ENCODE data around the gene GYG1. TPM values are rescaled to one million over a fixed set of nuclear protein-coding genes. Genes with fewer than 3 reads are reported as not detected.

Gene GYG1
- total and polyA plus RNA-seq, 3 donors from 2014 or later: 128 to 303 (median 138) TPM

DNA sequence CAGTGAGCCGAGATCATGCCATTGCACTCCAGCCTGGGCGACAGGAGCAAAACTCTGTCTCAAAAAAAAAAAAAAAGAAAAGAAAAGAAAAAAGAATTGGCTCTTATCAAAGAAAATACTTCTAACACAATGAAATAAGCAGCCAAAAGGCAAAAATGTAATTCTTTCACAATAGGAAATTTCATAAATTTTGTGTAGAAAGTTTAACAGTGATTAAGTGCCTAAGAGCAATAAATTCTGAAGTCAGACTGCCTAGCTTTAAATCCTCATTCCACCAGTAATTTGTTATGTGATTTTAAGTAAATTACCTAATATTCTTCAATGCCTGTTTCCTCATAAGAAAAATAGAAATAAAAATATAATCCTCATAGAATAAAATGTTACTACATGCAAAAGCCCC is 70.4 kb downstream of the GYG1 start:
- intact Hi-C loops (cut with DNase I; ENCODE audit: low total_unique reads): no loop called here
- no peaks in the 10 kb centered on the region for H3K9me3 ChIP-seq
- no peaks in the 10 kb centered on the region for H3K27me3 ChIP-seq
- no peak overlapping the region for H3K27ac ChIP-seq
- DNase-seq: no peak
- no peaks in the 10 kb centered on the region for H3K4me1 ChIP-seq
- no peak for TF ChIP-seq POLR2A (IDR thresholded peaks at IDR 0.05)
- TF ChIP-seq, protein P1, sequence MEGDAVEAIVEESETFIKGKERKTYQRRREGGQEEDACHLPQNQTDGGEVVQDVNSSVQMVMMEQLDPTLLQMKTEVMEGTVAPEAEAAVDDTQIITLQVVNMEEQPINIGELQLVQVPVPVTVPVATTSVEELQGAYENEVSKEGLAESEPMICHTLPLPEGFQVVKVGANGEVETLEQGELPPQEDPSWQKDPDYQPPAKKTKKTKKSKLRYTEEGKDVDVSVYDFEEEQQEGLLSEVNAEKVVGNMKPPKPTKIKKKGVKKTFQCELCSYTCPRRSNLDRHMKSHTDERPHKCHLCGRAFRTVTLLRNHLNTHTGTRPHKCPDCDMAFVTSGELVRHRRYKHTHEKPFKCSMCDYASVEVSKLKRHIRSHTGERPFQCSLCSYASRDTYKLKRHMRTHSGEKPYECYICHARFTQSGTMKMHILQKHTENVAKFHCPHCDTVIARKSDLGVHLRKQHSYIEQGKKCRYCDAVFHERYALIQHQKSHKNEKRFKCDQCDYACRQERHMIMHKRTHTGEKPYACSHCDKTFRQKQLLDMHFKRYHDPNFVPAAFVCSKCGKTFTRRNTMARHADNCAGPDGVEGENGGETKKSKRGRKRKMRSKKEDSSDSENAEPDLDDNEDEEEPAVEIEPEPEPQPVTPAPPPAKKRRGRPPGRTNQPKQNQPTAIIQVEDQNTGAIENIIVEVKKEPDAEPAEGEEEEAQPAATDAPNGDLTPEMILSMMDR (IDR thresholded peaks at IDR 0.05): no peak
- H3K4me3 ChIP-seq: no peak overlapping the region
- no peaks in the 10 kb centered on the region for H3K36me3 ChIP-seq (ENCODE audit: low read depth, missing control alignments)
- WGBS, 2 donors: 73 to 79% methylated on average over 2 of the region's 2 CpGs

DNA sequence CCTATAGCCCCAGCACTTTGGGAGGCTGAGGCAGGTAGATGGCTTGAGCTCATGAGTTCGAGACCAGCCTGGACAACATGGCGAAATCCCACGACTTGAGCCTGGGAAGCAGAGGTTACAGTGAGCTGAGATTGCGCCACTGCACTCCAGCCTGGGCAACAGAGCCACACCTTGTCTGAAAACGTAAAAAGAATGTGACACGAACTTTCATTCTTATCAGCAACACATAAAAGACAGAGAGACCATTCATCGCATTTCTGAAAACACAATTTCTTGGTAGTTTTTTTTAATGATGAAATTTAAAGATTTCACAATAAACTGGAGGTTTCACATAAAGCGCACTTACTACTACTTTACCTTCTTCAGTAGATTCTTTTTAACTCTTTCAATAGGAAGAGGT is 76.5 kb downstream of the GYG1 start:
- 84 to 87% methylated on average over 8 of the region's 8 CpGs for WGBS, 2 donors
- H3K4me1 ChIP-seq: no peaks in the 10 kb centered on the region
- H3K27ac ChIP-seq: no peak overlapping the region
- no peaks in the 10 kb centered on the region for H3K36me3 ChIP-seq (ENCODE audit: low read depth, missing control alignments)
- intact Hi-C loops (cut with DNase I; ENCODE audit: low total_unique reads): no loop called here
- H3K4me3 ChIP-seq: no peak overlapping the region
- no peak for TF ChIP-seq POLR2A (IDR thresholded peaks at IDR 0.05)
- TF ChIP-seq, protein P1 (IDR thresholded peaks at IDR 0.05): no peak
- no peak for DNase-seq
- no peaks in the 10 kb centered on the region for H3K27me3 ChIP-seq
- no peaks in the 10 kb centered on the region for H3K9me3 ChIP-seq

Other genes starting within 250 kb of the GYG1 start
- 1 to 10 TPM; 1.4 to 1.7 TPM for gene CPB1, start 163.7 kb upstream of the GYG1 start, total RNA-seq
- gene CPB1, start 163.7 kb upstream of the GYG1 start, polyA plus RNA-seq (ENCODE audit: insufficient read depth, low read depth, low replicate concordance): 2.3 TPM
- 1 to 10 TPM in 1 of 2 donors, under 1 TPM in 1; 0.71 to 6.4 TPM for gene CPA3, start 126.2 kb upstream of the GYG1 start, total RNA-seq
- 4.6 TPM for gene CPA3, start 126.2 kb upstream of the GYG1 start, polyA plus RNA-seq (ENCODE audit: insufficient read depth, low read depth, low replicate concordance)
- 100 to 1,000 TPM; 170 to 200 TPM for gene HLTF, start 95.0 kb downstream of the GYG1 start, total RNA-seq
- 57.3 TPM for gene HLTF, start 95.0 kb downstream of the GYG1 start, polyA plus RNA-seq (ENCODE audit: insufficient read depth, low read depth, low replicate concordance)
- 10 to 100 TPM; 25.8 to 27.8 TPM for gene HPS3, start 138.1 kb downstream of the GYG1 start, total RNA-seq
- 14.6 TPM for gene HPS3, start 138.1 kb downstream of the GYG1 start, polyA plus RNA-seq (ENCODE audit: insufficient read depth, low read depth, low replicate concordance)
- 10 to 100 TPM; 10.3 to 13.8 TPM for gene CP, start 230.3 kb downstream of the GYG1 start, total RNA-seq
- 6.1 TPM for gene CP, start 230.3 kb downstream of the GYG1 start, polyA plus RNA-seq (ENCODE audit: insufficient read depth, low read depth, low replicate concordance)